Pancreas (tissue), 10 donors: Measurements from ENCODE around the gene MEGF11. TPM values are rescaled to one million over a fixed set of nuclear protein-coding genes. Genes with fewer than 3 reads are reported as not detected.
A peak's percentile ranks its signal among the peaks of the same experiment; 100 is the strongest.

Source experiments
- ATAC-seq, 4 donors: fragments of 200-7000 bp; cut with Tn5 transposase; one replicate each; pipeline versions ENCODE4 v1.8.0 to v1.9.1; 2020; ENCODE audit warnings: mild to moderate bottlenecking in 4 of 4, moderate library complexity in 4 of 4
- DNase-seq, 6 donors: peaks; one replicate each; pipeline ENCODE4 v3.0.0-alpha.2; 2020
- FAIRE-seq: peaks from 2 replicates; lab custom pipeline; 2012; peaks lifted over from hg19 to GRCh38; lab: Jason Lieb, UNC
- H3K27ac ChIP-seq, 4 donors: fragments of 200-600 bp; sonication (generic); 1 replicate in 3 of 4; 2 replicates in 1 of 4; pipeline versions ENCODE4 v1.5.0 to v1.8.0; 2020
- H3K27me3 ChIP-seq, 4 donors: fragments of 200-600 bp; one replicate each; pipeline ENCODE4 v1.8.0; 2021
- H3K36me3 ChIP-seq, 3 donors: fragments of 200-600 bp; sonication (generic) in 1 of 3; one replicate each; pipeline versions ENCODE4 v1.5.0 to v1.8.0; 2020 to 2021
- H3K4me1 ChIP-seq, 3 donors: fragments of 200-600 bp; one replicate each; pipeline ENCODE4 v1.8.0; 2021
- H3K4me3 ChIP-seq, 4 donors: fragments of 200-600 bp; sonication (generic) in 2 of 4; one replicate each; pipeline versions ENCODE4 v1.5.0 to v1.8.0; 2020 to 2021
- H3K9me3 ChIP-seq, 4 donors: fragments of 200-600 bp; one replicate each; pipeline ENCODE4 v1.8.0; 2021
- WGBS, 2 donors: extraction: QIAGEN DNeasy Blood & Tissue Kit; methylation state at CpG; one replicate each; pipeline ENCODE4 v1.1.7; 2013; 5-methylcytosine and 5-hydroxymethylcytosine counted together
- intact Hi-C, 3 donors: fragments of 100-400 bp; cut with DNase I; formaldehyde crosslinking; loops; one replicate each; pipeline versions ENCODE4 v1.11.1 to v1.14.2; 2022
- polyA plus RNA-seq, 2 donors: library from polyadenylated mRNA; stranded (reverse); fragments of 200-250 nt; gene quantifications; one replicate each; pipeline ENCODE4 v1.2.3, GENCODE V29; 2013
- total RNA-seq, 6 donors: library from RNA; stranded (reverse); fragmentation: NEBNext Ultra II Directional in 4 of 6; extraction: Animal tissue kit (Norgen Biotek cat#: 25700) in 4 of 6; gene quantifications; one replicate each; pipeline versions ENCODE4 v1.2.1 to v1.2.4, GENCODE V29; 2021 to 2023
- TF ChIP-seq, protein P1 (sequence below), 4 donors: fragments of 200-600 bp; sonication (generic) in 3 of 4; IDR thresholded peaks; one replicate each; pipeline versions ENCODE4 v1.5.0 to v1.8.0; 2021; ENCODE audit warnings: antibody characterized with exemption in 4 of 4
- donor health status: healthy with polysubstance abuse.
- donor health status: DM: no; HTN: no; CAD: no; lungs with moderate emphysema.
- donor health status: DM: no; HTN: no; CAD: no.
- donor health status: control.
- donor health status: control.
- donor health status: Bipolar disorder and iron deficiency.
- donor health status: DM: yes; HTN: yes; CAD: no.
- donor health status: DM: no; HTN: no; CAD: no.
- donor health status: DM: no; HTN: no; CAD: no.
- donor health status: DM: yes; HTN: yes; CAD: no.

Gene MEGF11
- total and polyA plus RNA-seq, 8 donors, result 0.19 to 0.87 (median 0.37) TPM

DNA sequence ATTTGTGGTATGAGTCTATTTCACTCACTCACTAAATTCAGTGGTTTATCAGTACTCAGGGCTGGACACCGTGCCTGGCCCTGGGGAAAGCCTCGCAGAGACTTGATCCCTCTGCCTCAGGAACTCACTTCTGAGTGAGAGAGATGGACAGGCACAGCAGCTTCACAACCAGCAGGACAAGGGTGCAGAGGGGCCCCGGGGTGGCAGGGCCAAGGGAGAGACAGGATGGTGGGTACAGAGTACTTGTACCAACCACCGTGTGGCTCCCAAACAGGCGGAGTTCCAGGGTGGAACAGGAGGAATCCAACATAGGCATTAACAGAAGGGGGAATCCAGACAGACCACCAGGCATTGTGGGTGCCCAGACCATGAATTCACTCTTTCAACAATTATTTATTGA is 143.7 kb downstream of the MEGF11 start:
- no peak for ATAC-seq
- no peaks in the 10 kb centered on the region for H3K27me3 ChIP-seq
- WGBS, 2 donors, result 82 to 86% methylated on average over 5 of the region's 5 CpGs
- no peak for FAIRE-seq
- peaks cover 4 to 8% (median 8%) of the 10 kb centered on the region in 3 donors for H3K4me1 ChIP-seq
- H3K9me3 ChIP-seq, result no peaks in the 10 kb centered on the region
- intact Hi-C loops, result no loop called here
- TF ChIP-seq, protein P1, sequence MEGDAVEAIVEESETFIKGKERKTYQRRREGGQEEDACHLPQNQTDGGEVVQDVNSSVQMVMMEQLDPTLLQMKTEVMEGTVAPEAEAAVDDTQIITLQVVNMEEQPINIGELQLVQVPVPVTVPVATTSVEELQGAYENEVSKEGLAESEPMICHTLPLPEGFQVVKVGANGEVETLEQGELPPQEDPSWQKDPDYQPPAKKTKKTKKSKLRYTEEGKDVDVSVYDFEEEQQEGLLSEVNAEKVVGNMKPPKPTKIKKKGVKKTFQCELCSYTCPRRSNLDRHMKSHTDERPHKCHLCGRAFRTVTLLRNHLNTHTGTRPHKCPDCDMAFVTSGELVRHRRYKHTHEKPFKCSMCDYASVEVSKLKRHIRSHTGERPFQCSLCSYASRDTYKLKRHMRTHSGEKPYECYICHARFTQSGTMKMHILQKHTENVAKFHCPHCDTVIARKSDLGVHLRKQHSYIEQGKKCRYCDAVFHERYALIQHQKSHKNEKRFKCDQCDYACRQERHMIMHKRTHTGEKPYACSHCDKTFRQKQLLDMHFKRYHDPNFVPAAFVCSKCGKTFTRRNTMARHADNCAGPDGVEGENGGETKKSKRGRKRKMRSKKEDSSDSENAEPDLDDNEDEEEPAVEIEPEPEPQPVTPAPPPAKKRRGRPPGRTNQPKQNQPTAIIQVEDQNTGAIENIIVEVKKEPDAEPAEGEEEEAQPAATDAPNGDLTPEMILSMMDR (IDR thresholded peaks at IDR 0.05), result no peak
- H3K36me3 ChIP-seq, result no peaks in the 10 kb centered on the region
- no peak overlapping the region for H3K4me3 ChIP-seq
- no peak for DNase-seq
- H3K27ac ChIP-seq, result no peak overlapping the region

GRCh38 chr15:66108483-66109265 is 144.9 kb downstream of the MEGF11 start:
- intact Hi-C loops, result no loop called here
- no peak for ATAC-seq
- FAIRE-seq, result no peak

DNA sequence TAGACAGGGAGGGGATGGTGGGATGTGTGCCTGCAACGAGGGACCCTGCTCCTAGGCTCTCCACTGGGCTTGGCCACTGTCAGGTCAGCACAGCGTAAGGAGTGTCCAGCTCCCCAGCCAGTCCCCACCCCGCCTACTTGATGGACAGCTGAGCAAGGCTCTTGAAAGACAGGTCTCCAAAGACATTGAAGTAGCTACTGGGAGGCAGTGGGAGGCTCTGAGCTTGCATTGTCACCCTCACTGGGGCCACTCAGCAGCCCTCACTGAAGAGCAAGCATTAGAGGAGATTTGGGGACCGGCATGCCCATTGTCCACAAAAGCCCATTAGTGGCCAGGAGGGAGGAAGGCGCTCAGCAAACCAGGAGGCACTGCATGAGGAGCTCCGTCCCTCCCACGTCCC is 146.5 kb downstream of the MEGF11 start:
- TF ChIP-seq, protein P1 (IDR thresholded peaks at IDR 0.05), result no peak
- no peaks in the 10 kb centered on the region for H3K9me3 ChIP-seq
- FAIRE-seq, result no peak
- no peak for DNase-seq
- no peaks in the 10 kb centered on the region for H3K27me3 ChIP-seq
- intact Hi-C loops, result no loop called here
- no peak overlapping the region for H3K4me3 ChIP-seq
- H3K4me1 ChIP-seq, result peaks cover 4 to 8% (median 8%) of the 10 kb centered on the region in 3 donors
- no peak for ATAC-seq
- WGBS, 2 donors, result 92 to 93% methylated on average over 7 of the region's 7 CpGs
- no peaks in the 10 kb centered on the region for H3K36me3 ChIP-seq
- H3K27ac ChIP-seq, result no peak overlapping the region

More at GRCh38 chr15:66108483-66109265, 144.9 kb downstream of the MEGF11 start:
- H3K4me3 ChIP-seq, result no peak overlapping the region
- H3K9me3 ChIP-seq, result no peaks in the 10 kb centered on the region
- WGBS, 2 donors, result 88 to 94% methylated on average over 15 to 16 of the region's 16 CpGs
- TF ChIP-seq, protein P1 (IDR thresholded peaks at IDR 0.05), result no peak
- no peak for DNase-seq
- peaks cover 4 to 8% (median 8%) of the 10 kb centered on the region in 3 donors for H3K4me1 ChIP-seq
- H3K27ac ChIP-seq, result no peak overlapping the region
- H3K36me3 ChIP-seq, result no peaks in the 10 kb centered on the region
- no peaks in the 10 kb centered on the region for H3K27me3 ChIP-seq

- peaks cover 4 to 8% (median 8%) of the 10 kb centered on the region in 3 donors for H3K4me1 ChIP-seq
- H3K9me3 ChIP-seq, result no peaks in the 10 kb centered on the region
- ATAC-seq, result peak in 3 of 4 donors; percentile 48 to 90 (median 88)
- no peak overlapping the region for H3K4me3 ChIP-seq
- intact Hi-C loops, result no loop called here
- 59 to 61% methylated on average over 9 of the region's 9 CpGs for WGBS, 2 donors
- H3K27ac ChIP-seq, result peak overlapping the region in 1 of 4 donors; percentile 21
- FAIRE-seq, result no peak
- TF ChIP-seq, protein P1 (IDR thresholded peaks at IDR 0.05), result no peak
- no peaks in the 10 kb centered on the region for H3K27me3 ChIP-seq
- no peaks in the 10 kb centered on the region for H3K36me3 ChIP-seq
- DNase-seq, result peak in 3 of 6 donors; percentile 27 to 41 (median 36)
Observed at GRCh38 chr15:66105286-66106265, 148.0 kb downstream of the MEGF11 start.
